Smooth muscle cell of the coronary artery (primary cell): ENCODE data around the gene TDP1. TPM values are rescaled to one million over a fixed set of nuclear protein-coding genes. Genes with fewer than 3 reads are reported as not detected.

Experiments
- total RNA-seq: library from RNA; depleted of rRNA; stranded (reverse); fragments of >200 nt; gene quantifications from 2 replicates; pipeline ENCODE4 v1.2.3, GENCODE V29; 2014; ENCODE audit warnings: low replicate concordance

TDP1 gene
- total RNA-seq, result 10.6 and 15.7 TPM in 2 replicates

DNA sequence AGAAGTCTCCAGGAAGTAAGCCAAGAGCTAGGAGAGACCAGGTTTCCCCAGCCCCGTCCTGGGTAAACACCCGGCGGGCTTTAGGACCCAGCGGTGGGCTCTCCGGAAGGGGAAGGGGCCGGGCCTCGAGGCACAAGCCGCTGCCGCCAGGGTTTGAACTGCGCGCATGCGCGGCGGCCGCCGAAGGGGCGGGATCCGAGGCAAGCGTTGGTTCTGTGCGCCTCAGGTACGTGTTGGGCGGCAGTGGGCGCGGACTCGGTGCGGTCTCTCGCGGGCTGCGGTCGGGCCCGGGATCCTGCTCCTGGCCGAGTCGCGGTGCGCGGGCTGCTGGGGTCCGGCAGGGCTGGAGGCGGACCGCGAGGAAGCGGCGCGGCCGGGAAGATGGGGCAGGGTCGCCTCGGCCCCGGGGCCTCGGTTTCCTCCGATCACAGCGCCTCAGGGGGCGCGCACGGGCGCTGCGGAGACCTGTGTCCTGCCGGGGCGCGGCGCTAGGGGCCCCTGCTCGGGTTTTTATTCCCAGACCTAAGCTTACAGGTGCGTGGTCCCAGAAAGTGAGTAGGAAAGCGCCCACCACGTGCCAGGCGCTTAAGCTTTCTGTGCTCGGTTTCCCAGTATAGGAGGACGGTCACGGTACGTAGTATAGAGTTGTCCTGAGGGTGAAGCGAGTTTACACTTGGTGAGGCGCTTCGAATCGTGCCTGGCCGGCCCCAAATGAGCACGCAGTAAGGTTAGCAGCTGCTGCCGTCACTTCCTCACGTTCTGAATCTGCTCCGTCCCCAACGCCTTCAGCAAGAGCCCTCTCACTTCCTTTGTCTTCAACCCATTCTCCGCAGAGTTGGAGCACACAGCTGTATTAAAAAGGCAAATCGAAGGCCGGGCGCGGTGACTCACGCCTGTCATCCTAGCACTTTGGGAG is at the start of gene TDP1:
Gene TDP1 (plus strand): TSS at position 183 of the 916 bp plus-strand sequence. CDS start 7,188 bp downstream, outside the sequence.

DNA sequence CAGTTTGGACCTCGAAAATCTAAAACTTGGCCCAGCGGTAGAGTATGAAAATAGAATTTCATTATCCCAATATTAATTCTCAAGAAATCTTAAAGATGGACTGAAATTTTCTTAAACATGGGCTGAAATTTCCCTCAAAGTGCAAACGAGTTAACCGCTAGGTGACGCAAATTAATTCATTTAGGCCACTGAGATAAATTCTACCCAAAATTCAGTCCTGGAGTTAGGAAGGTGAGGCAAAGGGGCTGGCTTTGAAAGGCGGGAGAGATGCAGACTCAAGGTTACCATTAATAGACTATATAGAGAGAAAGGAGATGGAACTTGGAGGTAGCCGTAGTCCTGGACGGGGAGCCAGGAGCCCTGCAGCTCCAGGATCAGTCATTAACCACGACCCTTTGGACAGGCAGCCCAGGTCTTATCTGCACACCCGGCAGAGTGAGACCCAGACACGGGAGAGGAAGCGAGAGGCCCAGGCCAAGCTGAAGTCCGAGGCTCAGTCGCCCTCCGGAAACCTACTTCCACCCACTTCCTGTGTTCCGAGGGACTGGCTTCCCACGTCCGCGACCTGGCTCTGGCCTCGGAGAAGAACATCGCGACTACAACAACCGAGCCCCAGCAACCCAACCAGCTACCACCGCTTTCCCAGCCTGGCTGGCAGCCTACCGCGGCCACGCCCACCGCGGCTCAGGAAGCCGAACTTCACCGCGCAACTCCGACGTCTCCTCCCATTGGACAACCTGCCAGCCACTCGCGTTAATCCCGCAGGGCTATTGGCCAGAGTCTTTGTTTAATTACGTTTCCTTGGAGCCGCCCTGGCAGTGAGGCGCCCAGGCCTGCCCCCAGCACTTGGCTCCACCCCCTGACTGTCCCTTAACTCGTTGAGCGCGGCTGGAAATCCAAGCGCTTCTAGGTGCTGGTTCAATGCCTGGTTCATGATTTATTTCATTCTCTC is 1.4 kb upstream of the TDP1 start, which contains the start of gene EFCAB11:
Gene EFCAB11 (minus strand): TSS at position 661 of the 952 bp plus-strand sequence. CDS start 70 bp downstream, at position 591.

DNA sequence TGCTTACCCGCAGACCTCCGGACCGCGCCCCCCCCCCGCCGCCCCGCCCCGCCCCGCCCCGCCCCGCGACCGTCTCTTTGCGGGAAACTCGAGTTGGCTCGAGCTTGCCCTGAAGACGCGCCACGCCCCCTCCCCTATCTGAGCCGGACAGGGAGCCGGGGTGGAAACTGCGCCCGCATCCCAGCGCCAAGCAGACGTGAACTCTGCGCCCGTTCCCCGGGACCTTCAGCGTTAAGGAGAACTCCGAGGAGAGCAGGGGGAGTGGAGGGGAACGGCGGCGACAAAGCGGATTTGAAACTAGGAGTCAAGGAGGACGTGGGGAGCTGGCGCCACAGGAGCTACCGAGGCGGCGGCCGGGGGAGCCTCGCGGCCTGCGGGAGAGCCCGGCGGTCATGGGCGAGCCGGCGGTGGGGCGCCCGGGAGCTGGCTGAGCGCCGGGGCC is 106.0 kb downstream of the TDP1 start, which contains the start of gene KCNK13:
Gene KCNK13 (plus strand): TSS at position 310 of the 442 bp plus-strand sequence. CDS start 212 bp downstream, outside the sequence.

Other genes with a start within 250 kb of the TDP1 start
- 4.0 and 5.3 TPM in 2 replicates for gene EFCAB11, start 1.2 kb upstream of the TDP1 start, total RNA-seq
- 0.08 TPM in 1 of 2 replicates, not detected in the other for gene KCNK13, start 106.1 kb downstream of the TDP1 start, total RNA-seq